K562 (cell line): Measurements from ENCODE around the gene TPR. TPM values are rescaled to one million over a fixed set of nuclear protein-coding genes. Genes with fewer than 3 reads are reported as not detected.

ENCODE experiments used
- ATAC-seq: fragments of 200-7000 bp; cut with Tn5 transposase; 3 replicates; pipeline ENCODE4 v1.9.1; 2020; ENCODE audit warnings: moderate library complexity
- BruUV-seq: library from RNA; stranded (reverse); fragments of 400-500 nt; replicated peaks from 2 replicates; lab custom pipeline; 2021; lab: Mats Ljungman, UMichigan
- CTCF ChIA-PET: fragments of 300-600 bp; formaldehyde crosslinking; extraction: SDS; loops from one replicate; lab custom pipeline; 2021; ENCODE audit warnings: low intra/inter-chr PET ratio; lab: Yijun Ruan, JAX
- POLR2A ChIA-PET: fragments of 300-600, 350-650 bp; sonication (Branson Sonifier 250); formaldehyde crosslinking; extraction: SDS; loops from one replicate; lab custom pipeline; 2021; ENCODE audit warnings: antibody characterized with exemption, inconsistent platforms; lab: Yijun Ruan, JAX
- DNase-seq, 4 experiments: peaks; one replicate each; pipeline versions ENCODE4 v3.0.0 to v3.0.0-alpha.2; 2011 to 2018; ENCODE audit warnings: low spot score in 3 of 4, mixed read lengths in 3 of 4; ENCODE audit errors: extremely low read depth in 1 of 4
- FAIRE-seq: peaks from 2 replicates; lab custom pipeline; 2011; peaks lifted over from hg19 to GRCh38; lab: Jason Lieb, UNC
- H2AFZ ChIP-seq: 2 replicates; pipeline ENCODE4 v1.6.0; 2011; ENCODE audit warnings: low read depth, low read length, control low read depth, inconsistent platforms
- H3K27ac ChIP-seq: fragments of 200-600 bp; 3 replicates; pipeline ENCODE4 v1.8.0; 2011; ENCODE audit warnings: low read depth, mild to moderate bottlenecking, control low read depth, inconsistent platforms, low read length, moderate library complexity, mixed read lengths; ENCODE audit errors: extremely low read depth
- H3K27me3 ChIP-seq, 2 experiments: fragments of 300-600 bp in 1 of 2; 2 replicates in 1 of 2; 3 replicates in 1 of 2; pipeline versions ENCODE4 v1.6.0 to v1.8.0; 2011; ENCODE audit warnings: inconsistent platforms in 2 of 2, low read length in 2 of 2, mild to moderate bottlenecking in 1 of 2, mixed read lengths in 1 of 2, moderate library complexity in 1 of 2; ENCODE audit not compliant: control insufficient read depth in 2 of 2, insufficient read depth in 2 of 2
- H3K36me3 ChIP-seq: fragments of 300-600 bp; 3 replicates; pipeline ENCODE4 v1.8.0; 2011; ENCODE audit warnings: mild to moderate bottlenecking, low read length, inconsistent platforms; ENCODE audit not compliant: control insufficient read depth, insufficient read depth
- H3K4me1 ChIP-seq, 2 experiments: fragments of 200-600 bp in 1 of 2; replicated peaks in 1 of 2; 2 replicates in 1 of 2; 3 replicates in 1 of 2; pipeline versions ENCODE4 v1.5.1 to v1.8.0; 2011; ENCODE audit warnings: inconsistent platforms in 2 of 2, low read length in 2 of 2, mild to moderate bottlenecking in 1 of 2, mixed read lengths in 1 of 2, moderate library complexity in 1 of 2; ENCODE audit not compliant: control insufficient read depth in 2 of 2, insufficient read depth in 2 of 2
- H3K4me2 ChIP-seq: 2 replicates; pipeline ENCODE4 v1.6.1; 2011; ENCODE audit warnings: low read length, control low read depth, inconsistent platforms, mixed read lengths; ENCODE audit not compliant: insufficient read depth
- H3K4me3 ChIP-seq: fragments of 200-600 bp; sonication (generic), shearing (Covaris generic); 2 replicates; pipeline ENCODE4 v1.5.1; 2016; ENCODE audit warnings: control low read depth, inconsistent platforms
- H3K79me2 ChIP-seq: fragments of 200-600 bp; 3 replicates; pipeline ENCODE4 v1.8.0; 2011; ENCODE audit warnings: low read length, inconsistent platforms; ENCODE audit not compliant: control insufficient read depth, insufficient read depth
- H3K9ac ChIP-seq, 2 experiments: 2 replicates each; pipeline versions ENCODE4 v1.6.0 to v1.6.1; 2011; ENCODE audit warnings: low read depth in 2 of 2, low read length in 2 of 2, control low read depth in 1 of 2, inconsistent platforms in 1 of 2, mild to moderate bottlenecking in 1 of 2, mixed read lengths in 1 of 2; ENCODE audit not compliant: insufficient read depth in 1 of 2
- H3K9me1 ChIP-seq: one replicate; pipeline ENCODE4 v1.6.0; 2011; ENCODE audit warnings: inconsistent platforms, mild to moderate bottlenecking, low read length, moderate library complexity; ENCODE audit not compliant: control insufficient read depth, insufficient read depth
- H3K9me3 ChIP-seq: replicated peaks from 2 replicates; pipeline ENCODE4 v1.5.1; 2011; ENCODE audit warnings: low read depth, low read length, inconsistent platforms; ENCODE audit not compliant: control insufficient read depth, insufficient read depth
- H4K20me1 ChIP-seq: replicated peaks from 2 replicates; pipeline ENCODE4 v1.6.1; 2011; ENCODE audit warnings: low read length, inconsistent platforms, mixed read lengths; ENCODE audit not compliant: control insufficient read depth, insufficient read depth
- DNMT1 ChIP-seq: fragments of 450-650 bp; IDR thresholded peaks from 2 replicates; pipeline ENCODE4 v1.6.1; 2016; ENCODE audit warnings: antibody characterized with exemption, mild to moderate bottlenecking
- KAT2B ChIP-seq: IDR thresholded peaks from one replicate; pipeline ENCODE4 v1.6.1; 2012; ENCODE audit warnings: low read depth, mild to moderate bottlenecking, control low read depth, inconsistent platforms, low read length, moderate library complexity
- KDM4B ChIP-seq, 2 experiments: fragments of 450-650 bp in 1 of 2; sonication (generic) in 1 of 2; IDR thresholded peaks; 2 replicates each; pipeline ENCODE4 v1.6.1; 2016 to 2017; ENCODE audit warnings: borderline replicate concordance in 2 of 2, antibody characterized with exemption in 1 of 2, low read depth in 1 of 2, mild to moderate bottlenecking in 1 of 2
- TAF7 ChIP-seq: fragments of 450-650 bp; IDR thresholded peaks from 2 replicates; pipeline ENCODE4 v1.6.1; 2016; ENCODE audit warnings: missing genetic modification characterization, missing compliant biosample characterization
- TRIM28 ChIP-seq: fragments of 450-650 bp; IDR thresholded peaks from 2 replicates; pipeline ENCODE4 v1.6.1; 2017
- ZKSCAN3 ChIP-seq: fragments of 250-450 bp; sonication (Bioruptor Pico); IDR thresholded peaks from 2 replicates; pipeline ENCODE4 v1.4.0; 2020
- WGBS: fragments of 100-300 bp; shearing (Covaris generic); methylation state at CpG from one replicate; pipeline ENCODE4 v1.1.6; 2016; ENCODE audit warnings: low coverage, mixed read lengths; ENCODE audit not compliant: insufficient coverage; ENCODE audit errors: missing lambda C conversion rate; 5-methylcytosine and 5-hydroxymethylcytosine counted together
- in situ Hi-C: fragments of 300-500 bp; cut with MboI; formaldehyde crosslinking; loops from 4 replicates; pipeline ENCODE4 v1.15.0; 2018; ENCODE audit warnings: inconsistent platforms, mixed read lengths
- intact Hi-C: fragments of 100-400 bp; cut with micrococcal nuclease; formaldehyde crosslinking; loops from 2 replicates; pipeline ENCODE4 v1.14.2; 2022
- polyA plus RNA-seq, 8 experiments: library from polyadenylated mRNA; depleted of rRNA in 4 of 8; stranded (reverse) in 5 of 8; unstranded in 3 of 8; fragments of >200 nt; fragmentation: Nextera tagmentation in 2 of 8; fragmentation: Illumina TruSeq in 1 of 8; extraction: Ambion mirVana in 2 of 8; extraction: Trizol in 1 of 8; gene quantifications; 2 replicates each; pipeline versions ENCODE4 v1.2.1 to v1.2.3, GENCODE V29; 2011 to 2014; ENCODE audit warnings: inconsistent platforms in 1 of 8, missing spikeins in 1 of 8
- total RNA-seq, 7 experiments: library from RNA; depleted of rRNA in 6 of 7; stranded (reverse); fragments of >200 nt in 6 of 7; fragmentation: Illumina TruSeq in 2 of 7; extraction: Trizol in 2 of 7; gene quantifications; 2 replicates each; pipeline versions ENCODE4 v1.2.1 to v1.2.3, GENCODE V29; 2011 to 2021; ENCODE audit warnings: low replicate concordance in 1 of 7
- TF ChIP-seq, protein P1 (sequence below): fragments of 250-450 bp; sonication (Bioruptor Pico); IDR thresholded peaks from 2 replicates; pipeline ENCODE4 v1.5.0; 2021
- TF ChIP-seq, protein P2 (sequence below): sonication (generic); formaldehyde crosslinking; IDR thresholded peaks from 2 replicates; pipeline ENCODE4 v1.8.0; 2023; ENCODE audit warnings: mild to moderate bottlenecking, missing genetic modification reagents

TPR gene
- total and polyA plus RNA-seq, 9 of the 15 experiments (the other 6 are each of a cell fraction or from before 2014, with no cell fraction given): 48.5 to 167 (median 138) TPM

GRCh38 chr1:186323865-186324264, 51.2 kb downstream of the TPR start:
- Histone ChIP-seq H3K36me3 (peaks cover 90% of the 10 kb centered on the region), H3K9me3 (no peaks in the 10 kb centered on the region)
- no TSS peak for BruUV-seq
- TF ChIP-seq KDM4B (IDR thresholded peaks at IDR 0.05; ENCODE audit: borderline replicate concordance in 2 of 2, low read depth in 1 of 2) (no peak), KAT2B (no peak), ZKSCAN3 (CRISPR knock-in tag) (no peak), TAF7 (tag) (no peak), DNMT1 (no peak), TRIM28 (no peak)
- TF ChIP-seq, protein P1, sequence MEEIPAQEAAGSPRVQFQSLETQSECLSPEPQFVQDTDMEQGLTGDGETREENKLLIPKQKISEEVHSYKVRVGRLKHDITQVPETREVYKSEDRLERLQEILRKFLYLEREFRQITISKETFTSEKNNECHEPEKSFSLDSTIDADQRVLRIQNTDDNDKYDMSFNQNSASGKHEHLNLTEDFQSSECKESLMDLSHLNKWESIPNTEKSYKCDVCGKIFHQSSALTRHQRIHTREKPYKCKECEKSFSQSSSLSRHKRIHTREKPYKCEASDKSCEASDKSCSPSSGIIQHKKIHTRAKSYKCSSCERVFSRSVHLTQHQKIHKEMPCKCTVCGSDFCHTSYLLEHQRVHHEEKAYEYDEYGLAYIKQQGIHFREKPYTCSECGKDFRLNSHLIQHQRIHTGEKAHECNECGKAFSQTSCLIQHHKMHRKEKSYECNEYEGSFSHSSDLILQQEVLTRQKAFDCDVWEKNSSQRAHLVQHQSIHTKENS: no peak
- TF ChIP-seq, protein P2, sequence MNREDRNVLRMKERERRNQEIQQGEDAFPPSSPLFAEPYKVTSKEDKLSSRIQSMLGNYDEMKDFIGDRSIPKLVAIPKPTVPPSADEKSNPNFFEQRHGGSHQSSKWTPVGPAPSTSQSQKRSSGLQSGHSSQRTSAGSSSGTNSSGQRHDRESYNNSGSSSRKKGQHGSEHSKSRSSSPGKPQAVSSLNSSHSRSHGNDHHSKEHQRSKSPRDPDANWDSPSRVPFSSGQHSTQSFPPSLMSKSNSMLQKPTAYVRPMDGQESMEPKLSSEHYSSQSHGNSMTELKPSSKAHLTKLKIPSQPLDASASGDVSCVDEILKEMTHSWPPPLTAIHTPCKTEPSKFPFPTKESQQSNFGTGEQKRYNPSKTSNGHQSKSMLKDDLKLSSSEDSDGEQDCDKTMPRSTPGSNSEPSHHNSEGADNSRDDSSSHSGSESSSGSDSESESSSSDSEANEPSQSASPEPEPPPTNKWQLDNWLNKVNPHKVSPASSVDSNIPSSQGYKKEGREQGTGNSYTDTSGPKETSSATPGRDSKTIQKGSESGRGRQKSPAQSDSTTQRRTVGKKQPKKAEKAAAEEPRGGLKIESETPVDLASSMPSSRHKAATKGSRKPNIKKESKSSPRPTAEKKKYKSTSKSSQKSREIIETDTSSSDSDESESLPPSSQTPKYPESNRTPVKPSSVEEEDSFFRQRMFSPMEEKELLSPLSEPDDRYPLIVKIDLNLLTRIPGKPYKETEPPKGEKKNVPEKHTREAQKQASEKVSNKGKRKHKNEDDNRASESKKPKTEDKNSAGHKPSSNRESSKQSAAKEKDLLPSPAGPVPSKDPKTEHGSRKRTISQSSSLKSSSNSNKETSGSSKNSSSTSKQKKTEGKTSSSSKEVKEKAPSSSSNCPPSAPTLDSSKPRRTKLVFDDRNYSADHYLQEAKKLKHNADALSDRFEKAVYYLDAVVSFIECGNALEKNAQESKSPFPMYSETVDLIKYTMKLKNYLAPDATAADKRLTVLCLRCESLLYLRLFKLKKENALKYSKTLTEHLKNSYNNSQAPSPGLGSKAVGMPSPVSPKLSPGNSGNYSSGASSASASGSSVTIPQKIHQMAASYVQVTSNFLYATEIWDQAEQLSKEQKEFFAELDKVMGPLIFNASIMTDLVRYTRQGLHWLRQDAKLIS (CRISPR knock-in tag): no peak
- TF ChIP-seq, all 486 proteins: peak for 0
- no peak for FAIRE-seq
- 97% methylated on average over 4 of the region's 4 CpGs for WGBS
- no peak for DNase-seq
- ChIA-PET CTCF (no interaction called here), POLR2A (no interaction called here)
- intact Hi-C loops: loop anchor here (10.0 kb wide), 1 partner anchor 169 kb away; no protein-coding TSS in a partner anchor
- no peak overlapping the region for H3K9ac ChIP-seq
- H3K4me1 ChIP-seq: no peaks in the 10 kb centered on the region
- no peaks in the 10 kb centered on the region for H3K9me1 ChIP-seq
- no peak overlapping the region for H2AFZ ChIP-seq
- no peak overlapping the region for H3K4me3 ChIP-seq
- H3K27me3 ChIP-seq: no peaks in the 10 kb centered on the region
- no peak overlapping the region for H3K27ac ChIP-seq
- ATAC-seq: no peak
- in situ Hi-C loops: no loop called here
- no peak overlapping the region for H3K4me2 ChIP-seq
- H4K20me1 ChIP-seq: no peaks in the 10 kb centered on the region
- H3K79me2 ChIP-seq: no peaks in the 10 kb centered on the region
